HG03175 (cell line): ENCODE results near the gene C11orf91.
A peak's percentile ranks its signal among the peaks of the same experiment; 100 is the strongest.

ENCODE experiments used
- ATAC-seq: cut with Tn5 transposase; IDR thresholded peaks from one replicate; pipeline ENCODE4 v1.9.1; 2021; ENCODE audit warnings: mild to moderate bottlenecking, moderate library complexity; ENCODE audit not compliant: unreplicated experiment

The C11orf91 gene

DNA sequence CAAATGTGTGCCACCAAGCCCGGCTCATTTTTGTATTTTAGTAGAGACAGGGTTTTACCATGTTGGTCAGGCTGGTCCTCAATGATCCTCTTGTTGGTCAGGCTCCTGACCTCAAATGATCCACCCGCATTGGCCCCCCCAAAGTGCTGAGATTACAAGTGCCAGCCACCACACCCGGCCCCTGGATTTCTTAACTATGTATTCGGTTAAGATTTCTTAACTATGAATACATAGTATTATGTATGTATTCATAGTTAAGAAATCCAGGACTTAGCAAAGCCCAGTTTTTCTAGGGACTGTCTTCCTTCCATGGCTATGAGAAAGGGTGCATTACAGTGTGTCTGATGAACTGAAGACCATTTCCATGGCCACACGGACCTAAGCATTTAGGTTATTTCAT lies 1.7 kb downstream of the C11orf91 start:
- ATAC-seq, result no peak

GRCh38 chr11:33697997-33698396 lies 2.6 kb downstream of the C11orf91 start:
- no peak for ATAC-seq

GRCh38 chr11:33696931-33697638 lies 3.5 kb downstream of the C11orf91 start:
- no peak for ATAC-seq

DNA sequence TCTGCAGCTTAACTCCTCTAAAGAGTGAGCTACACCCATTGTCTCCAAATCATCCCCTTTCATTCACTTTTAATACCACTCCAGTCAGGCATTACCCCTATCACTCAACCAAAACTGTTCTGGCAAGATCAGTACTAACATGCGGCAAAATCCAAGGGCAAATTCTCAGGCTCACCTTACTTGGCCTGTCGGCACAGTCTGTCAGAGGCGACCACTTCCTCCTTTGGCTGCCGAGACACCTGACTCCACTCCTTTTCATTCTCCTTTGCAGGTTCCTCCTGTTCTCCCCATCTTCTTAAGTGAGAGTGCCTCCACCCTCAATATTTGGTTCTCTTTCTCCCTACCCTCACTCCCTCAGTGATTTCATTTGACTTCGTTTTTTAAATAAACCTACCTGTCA lies 4.2 kb downstream of the C11orf91 start:
- ATAC-seq, result no peak

- ATAC-seq, result no peak
Measured at GRCh38 chr11:33695051-33695566, 5.5 kb downstream of the C11orf91 start.

DNA sequence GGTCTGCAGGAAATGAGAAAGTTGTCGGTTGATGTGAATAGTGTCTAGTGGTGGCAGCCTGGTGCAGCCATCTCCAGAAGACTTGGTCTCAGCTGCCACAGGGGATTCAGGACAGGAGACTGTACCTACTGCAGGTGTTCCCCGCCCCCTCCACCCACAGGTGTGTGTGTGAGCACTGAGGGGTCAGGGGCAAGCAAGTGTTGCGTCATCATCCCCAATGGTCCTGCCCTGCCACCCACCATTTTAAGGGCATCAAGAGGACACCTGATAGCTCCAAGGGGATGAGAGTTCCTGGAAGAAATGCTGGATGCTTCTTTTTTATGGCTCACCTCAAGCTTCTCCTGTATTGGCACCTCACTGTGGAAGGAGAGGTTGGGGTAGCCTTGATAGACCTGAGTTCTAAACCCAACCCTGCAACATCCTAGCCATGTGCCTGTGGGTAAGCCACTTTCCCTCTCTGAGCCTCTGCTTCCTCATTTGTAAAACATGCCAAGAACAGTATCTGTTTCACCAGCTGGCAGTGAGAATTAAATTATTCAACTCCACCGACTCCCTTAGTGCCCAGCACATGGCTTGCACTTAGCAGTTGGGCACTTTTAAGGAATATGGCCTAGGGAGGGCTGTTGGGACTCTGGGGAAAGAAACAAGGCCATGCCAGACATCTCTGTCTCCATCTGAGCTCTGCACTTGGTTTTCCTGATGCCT lies 6.1 kb downstream of the C11orf91 start:
- ATAC-seq, result no peak

- ATAC-seq, result no peak
Measured at GRCh38 chr11:33692541-33692940, 8.1 kb downstream of the C11orf91 start.

DNA sequence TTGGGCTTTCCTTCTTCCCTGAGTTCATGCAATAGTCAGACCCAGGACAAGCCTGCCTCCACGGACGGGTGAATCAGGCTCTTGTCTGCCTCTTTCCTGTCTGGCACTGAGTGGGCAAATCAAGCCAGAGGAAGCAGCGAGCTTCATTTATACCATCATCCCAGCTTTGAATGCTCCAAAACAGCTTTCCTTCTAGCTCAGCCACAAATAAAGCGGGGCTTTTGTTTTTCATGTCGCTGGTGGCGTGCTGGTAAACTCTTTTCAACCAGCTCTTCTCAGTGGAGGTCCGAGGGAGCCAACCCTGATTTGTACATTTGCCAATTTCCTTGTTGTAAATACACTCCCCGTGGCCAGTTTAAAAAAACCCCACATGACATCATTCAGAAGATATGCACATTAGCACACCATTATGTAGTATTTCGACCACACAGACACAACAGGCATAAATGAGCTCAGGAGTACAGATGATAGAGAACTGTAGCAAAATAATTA lies 8.6 kb downstream of the C11orf91 start:
- ATAC-seq, result no peak

GRCh38 chr11:33691066-33691864 lies 9.4 kb downstream of the C11orf91 start:
- no peak for ATAC-seq

DNA sequence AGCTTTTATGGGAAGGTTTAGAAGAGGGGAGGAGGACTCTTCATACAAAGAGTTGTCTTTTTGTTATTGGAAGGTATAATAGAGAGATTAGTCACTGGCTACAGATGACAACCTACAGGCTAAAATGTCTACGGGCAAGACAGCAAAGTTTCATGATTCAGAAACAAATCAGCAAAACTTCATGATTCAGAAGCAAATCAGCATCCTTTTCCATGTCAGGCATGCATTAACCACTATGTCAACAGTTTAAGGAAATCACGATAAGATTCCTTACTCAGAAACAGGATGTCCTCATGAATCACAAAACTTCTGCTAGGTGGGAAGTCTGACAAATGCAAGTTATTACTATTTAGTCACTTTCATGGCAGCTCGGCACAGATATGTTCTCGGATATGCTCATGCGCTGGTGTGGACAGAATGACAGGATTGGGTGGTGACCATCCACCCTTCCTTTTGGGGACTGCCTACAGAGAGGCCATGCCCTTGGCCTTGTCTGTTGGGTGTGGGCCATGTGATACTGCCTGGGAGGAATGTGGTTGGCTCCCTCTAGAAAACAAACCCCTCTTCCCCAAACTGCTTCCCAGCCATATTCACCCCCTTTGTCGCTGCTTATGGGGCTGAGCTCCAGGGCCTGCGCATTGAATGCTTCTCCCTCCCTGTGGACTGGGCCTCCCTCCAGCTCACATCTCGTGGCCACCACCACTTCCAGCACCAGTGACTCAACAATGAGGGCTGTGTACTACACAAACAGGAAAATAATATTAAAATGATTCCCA lies 10.1 kb downstream of the C11orf91 start:
- no peak for ATAC-seq

DNA sequence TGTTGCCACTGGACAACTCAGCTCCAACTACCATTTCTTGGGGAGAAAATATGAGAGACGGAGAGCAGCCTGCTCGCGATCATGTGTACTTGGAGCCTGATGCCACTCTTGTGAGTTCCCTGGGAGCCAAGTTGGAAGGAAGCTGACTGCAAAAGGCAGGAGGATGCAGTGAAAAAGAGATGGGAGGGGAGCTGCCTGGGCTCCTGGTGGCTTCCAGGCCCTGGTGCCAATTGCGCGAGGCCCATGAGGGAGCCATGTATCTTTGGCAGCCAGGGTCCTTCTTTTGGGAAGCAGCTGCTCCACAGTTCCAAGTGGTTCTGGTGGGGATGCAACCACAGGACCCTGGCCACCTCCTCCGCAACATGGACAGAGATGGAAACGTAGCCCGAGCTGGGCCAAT lies 11.1 kb downstream of the C11orf91 start:
- no peak for ATAC-seq

DNA sequence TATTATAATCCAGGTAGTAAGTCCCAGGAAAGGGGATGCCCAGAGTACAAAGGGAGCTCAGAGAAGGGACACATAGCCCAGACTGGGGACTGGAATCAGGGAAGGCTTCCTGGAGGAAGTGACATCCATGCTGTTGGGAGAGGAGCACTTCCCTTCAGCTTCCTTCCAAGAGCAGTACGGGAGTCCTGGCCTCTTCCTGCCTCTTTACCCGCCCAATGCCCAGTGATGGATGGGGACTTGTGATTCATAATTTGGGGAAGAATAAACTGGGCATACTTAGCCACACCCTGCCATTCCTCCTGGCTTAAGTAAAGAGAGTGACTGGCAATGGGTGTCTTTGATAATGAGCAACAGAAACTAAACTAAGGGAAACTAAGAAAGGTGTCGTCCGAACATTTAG lies 11.5 kb downstream of the C11orf91 start:
- no peak for ATAC-seq

DNA sequence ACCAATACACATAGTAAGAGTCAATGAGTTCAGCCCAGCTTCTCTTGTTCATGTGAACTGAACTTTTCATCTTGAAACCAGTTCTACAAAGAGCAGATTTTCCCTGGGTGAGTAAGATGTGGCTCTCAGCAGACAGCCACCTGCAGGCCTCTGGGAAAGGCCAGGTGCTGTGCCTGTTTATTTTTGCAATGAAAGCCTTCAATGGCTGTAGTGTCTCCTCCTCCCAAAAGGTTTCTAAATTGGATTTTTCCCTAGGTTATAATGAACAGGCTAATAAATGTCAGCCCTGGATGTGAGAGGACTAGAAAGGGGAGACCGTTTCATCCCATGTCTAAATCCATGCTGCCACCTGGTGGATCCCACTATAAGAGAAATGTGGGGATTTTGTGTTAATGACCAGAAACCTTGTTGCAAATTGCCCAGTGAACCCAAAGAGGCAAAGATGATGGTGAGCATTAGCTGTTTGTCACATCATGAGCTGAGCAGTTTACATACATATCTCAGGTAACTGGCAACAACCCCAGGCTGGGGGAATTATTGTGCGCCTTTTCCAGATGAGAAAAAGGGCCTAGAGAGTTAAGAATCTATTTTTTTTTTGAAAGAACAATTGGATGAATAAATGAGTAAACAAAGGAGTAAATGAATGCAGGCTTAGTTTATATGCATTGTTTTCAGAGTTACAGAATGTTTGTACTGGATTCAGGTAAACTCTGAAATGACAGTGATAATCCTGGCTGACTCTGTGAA lies 12.7 kb downstream of the C11orf91 start:
- ATAC-seq, result no peak

DNA sequence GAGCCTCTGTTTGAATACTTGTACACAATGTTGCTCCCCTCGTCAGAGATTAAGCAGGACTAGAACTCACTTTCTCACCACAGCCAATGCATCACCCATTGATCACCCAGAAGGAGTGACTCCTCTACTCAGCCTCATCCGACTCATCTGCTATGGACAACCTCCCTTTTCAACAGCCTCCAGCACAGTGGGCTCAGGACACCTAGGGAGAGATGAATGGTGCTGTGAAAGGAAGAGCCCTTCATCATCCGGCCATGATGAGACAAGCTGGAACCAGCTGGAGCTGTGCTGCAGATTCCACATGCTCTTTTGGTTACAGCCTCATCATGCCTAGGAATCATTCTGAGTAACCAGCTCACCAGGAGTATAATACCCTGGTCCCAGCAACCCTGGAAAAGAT lies 15.5 kb downstream of the C11orf91 start:
- ATAC-seq, result no peak

DNA sequence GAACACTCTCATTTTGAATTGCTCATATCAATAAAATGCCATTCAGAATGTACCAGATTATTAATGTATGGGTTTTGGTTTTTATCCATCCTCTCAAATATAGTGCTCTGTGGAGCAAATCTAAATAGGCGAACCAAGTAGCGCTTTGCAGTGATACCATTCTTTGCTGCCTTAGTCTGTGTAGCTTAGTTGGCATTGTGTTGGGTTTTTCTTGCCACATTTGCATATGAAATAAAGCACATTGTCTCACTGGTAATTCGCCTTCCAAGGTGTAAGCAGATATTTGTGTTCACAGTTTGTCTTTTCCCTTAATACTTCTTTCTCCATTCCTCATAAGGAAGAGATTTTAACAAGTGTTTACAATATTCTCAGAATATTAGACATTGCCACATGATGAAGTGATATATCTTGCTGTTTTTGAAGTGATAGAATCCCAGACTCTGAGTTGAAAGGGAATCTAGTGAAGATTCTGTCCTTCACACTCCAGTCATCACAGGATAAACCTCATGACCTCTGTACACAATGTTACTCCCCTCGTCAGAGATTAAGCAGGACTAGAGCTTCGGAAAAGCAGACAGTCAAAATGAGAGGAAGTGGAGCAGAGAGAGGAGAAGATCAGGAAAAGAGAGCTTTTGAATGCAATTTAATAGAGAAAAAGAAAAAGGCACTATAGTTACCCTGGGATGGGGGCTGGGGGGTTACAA lies 16.5 kb downstream of the C11orf91 start:
- ATAC-seq, result no peak

GRCh38 chr11:33682446-33682845 lies 18.2 kb downstream of the C11orf91 start:
- no peak for ATAC-seq

- ATAC-seq, result no peak
Measured at GRCh38 chr11:33682019-33682418, 18.6 kb downstream of the C11orf91 start.

- ATAC-seq, result peak; percentile 42
Measured at GRCh38 chr11:33678616-33679015, 22.0 kb downstream of the C11orf91 start.
